GM23338 (cell line): Measurements from ENCODE around the gene MAP1LC3A. TPM values are rescaled to one million over a fixed set of nuclear protein-coding genes. Genes with fewer than 3 reads are reported as not detected.

Experiments
- ATAC-seq: fragments of 200-7000 bp; cut with Tn5 transposase; 3 replicates; pipeline ENCODE4 v1.9.1; 2020
- DNase-seq: peaks from one replicate; pipeline ENCODE4 v3.0.0-alpha.2; 2015; ENCODE audit warnings: low spot score
- H2AFZ ChIP-seq: fragments of 200-600 bp; sonication (generic); 2 replicates; pipeline ENCODE4 v1.8.0; 2016; ENCODE audit warnings: antibody characterized with exemption, mild to moderate bottlenecking, moderate library complexity
- H3F3A ChIP-seq: fragments of 200-600 bp; sonication (generic); replicated peaks from 2 replicates; pipeline ENCODE4 v1.8.0; 2017; ENCODE audit warnings: antibody characterized with exemption, mixed run types, low read depth
- H3K27ac ChIP-seq: fragments of 200-600 bp; sonication (generic); 2 replicates; pipeline ENCODE4 v1.6.1; 2016; ENCODE audit warnings: low read depth
- H3K27me3 ChIP-seq: fragments of 200-600 bp; sonication (generic); 2 replicates; pipeline ENCODE4 v1.8.0; 2016; ENCODE audit warnings: mild to moderate bottlenecking, mixed run types, moderate library complexity; ENCODE audit not compliant: insufficient read depth
- H3K36me3 ChIP-seq: fragments of 200-600 bp; sonication (generic); 2 replicates; pipeline ENCODE4 v1.8.0; 2016; ENCODE audit warnings: mild to moderate bottlenecking; ENCODE audit not compliant: insufficient read depth
- H3K4me1 ChIP-seq: fragments of 200-600 bp; sonication (generic); 2 replicates; pipeline ENCODE4 v1.8.0; 2016; ENCODE audit warnings: mild to moderate bottlenecking, moderate library complexity; ENCODE audit not compliant: insufficient read depth
- H3K4me2 ChIP-seq: fragments of 200-600 bp; sonication (generic); 2 replicates; pipeline ENCODE4 v1.7.1; 2017; ENCODE audit warnings: mixed run types
- H3K4me3 ChIP-seq: fragments of 200-600 bp; sonication (generic); 2 replicates; pipeline ENCODE4 v1.6.1; 2016; ENCODE audit warnings: mixed run types
- H3K79me2 ChIP-seq: fragments of 200-600 bp; sonication (generic); replicated peaks from 2 replicates; pipeline ENCODE4 v1.8.0; 2017; ENCODE audit warnings: mild to moderate bottlenecking; ENCODE audit not compliant: insufficient read depth
- H3K9me2 ChIP-seq: fragments of 200-600 bp; sonication (generic); 2 replicates; pipeline ENCODE4 v1.8.0; 2017; ENCODE audit not compliant: insufficient read depth
- H4K20me1 ChIP-seq: fragments of 200-600 bp; sonication (generic); replicated peaks from 2 replicates; pipeline ENCODE4 v1.8.0; 2017; ENCODE audit warnings: mild to moderate bottlenecking; ENCODE audit not compliant: insufficient read depth
- H3K27ac Mint-ChIP-seq: 2 replicates; pipeline ENCODE4 v1.8.0; 2020; ENCODE audit warnings: inconsistent platforms, mild to moderate bottlenecking, moderate library complexity, mixed read lengths
- H3K27me3 Mint-ChIP-seq: 3 replicates; pipeline ENCODE4 v1.8.0; 2022; ENCODE audit warnings: low read depth, mild to moderate bottlenecking, moderate library complexity, mixed read lengths, inconsistent platforms; ENCODE audit not compliant: insufficient read depth, poor library complexity
- H3K36me3 Mint-ChIP-seq: 3 replicates; pipeline ENCODE4 v1.8.0; 2021; ENCODE audit warnings: low read depth, mild to moderate bottlenecking, inconsistent platforms, moderate library complexity, mixed read lengths
- H3K4me1 Mint-ChIP-seq: 3 replicates; pipeline ENCODE4 v1.8.0; 2020; ENCODE audit warnings: mild to moderate bottlenecking, inconsistent platforms, mixed read lengths
- H3K4me3 Mint-ChIP-seq: 3 replicates; pipeline ENCODE4 v1.8.0; 2021; ENCODE audit warnings: moderate library complexity, mild to moderate bottlenecking, inconsistent platforms, mixed read lengths
- H3K9me3 Mint-ChIP-seq: 3 replicates; pipeline ENCODE4 v1.8.0; 2020; ENCODE audit warnings: moderate library complexity, mild to moderate bottlenecking, inconsistent platforms, mixed read lengths
- CREB1 ChIP-seq: fragments of 250-450 bp; sonication (Bioruptor Pico); IDR thresholded peaks from 2 replicates; pipeline ENCODE4 v1.5.0; 2020; ENCODE audit warnings: low read depth, mild to moderate bottlenecking, moderate library complexity
- CTCF ChIP-seq, 2 experiments: fragments of 200-600 bp in 1 of 2; sonication (generic) in 1 of 2; conservative IDR thresholded peaks; 2 replicates each; pipeline versions ENCODE4 v1.5.1 to v1.6.1; 2016 to 2017; ENCODE audit warnings: antibody characterized with exemption in 2 of 2, low read depth in 2 of 2, mild to moderate bottlenecking in 2 of 2, moderate library complexity in 1 of 2
- EZH2 ChIP-seq: fragments of 200-600 bp; sonication (generic); IDR thresholded peaks from one replicate; pipeline ENCODE4 v1.8.0; 2017; ENCODE audit warnings: antibody characterized with exemption, mild to moderate bottlenecking, low read depth; ENCODE audit not compliant: unreplicated experiment
- NANOG ChIP-seq: IDR thresholded peaks from 2 replicates; pipeline ENCODE4 v1.6.1; 2016; ENCODE audit warnings: antibody characterized with exemption, borderline replicate concordance
- POLR2AphosphoS5 ChIP-seq: IDR thresholded peaks from 2 replicates; pipeline ENCODE4 v1.6.1; 2016; ENCODE audit warnings: antibody characterized with exemption, low read depth
- REST ChIP-seq: IDR thresholded peaks from one replicate; pipeline ENCODE4 v1.6.1; 2018; ENCODE audit warnings: antibody characterized with exemption; ENCODE audit not compliant: unreplicated experiment
- STAT1 ChIP-seq: IDR thresholded peaks from one replicate; pipeline ENCODE4 v1.6.1; 2016; ENCODE audit warnings: antibody characterized with exemption; ENCODE audit not compliant: unreplicated experiment
- ZNF331 ChIP-seq: fragments of 250-450 bp; sonication (Bioruptor Pico); IDR thresholded peaks from 2 replicates; pipeline ENCODE4 v1.5.0; 2020; ENCODE audit warnings: low read depth, mild to moderate bottlenecking, moderate library complexity
- ZNF462 ChIP-seq: fragments of 250-450 bp; sonication (Bioruptor Pico); IDR thresholded peaks from 2 replicates; pipeline ENCODE4 v1.5.0; 2020; ENCODE audit warnings: mild to moderate bottlenecking, moderate library complexity
- polyA plus RNA-seq: library from polyadenylated mRNA; unstranded; fragments of >200 nt; fragmentation: Nextera tagmentation; extraction: Ambion mirVana; gene quantifications from 2 replicates; pipeline ENCODE4 v1.2.1, GENCODE V29; 2016
- total RNA-seq: library from RNA; depleted of rRNA; stranded (reverse); fragments of >200 nt; shearing (Covaris generic); gene quantifications from 2 replicates; pipeline ENCODE4 v1.2.3, GENCODE V29; 2014

The MAP1LC3A gene
- total and polyA plus RNA-seq, 2 experiments from 2014 or later, result 15.2 to 15.9 TPM

- Histone ChIP-seq H3K4me2 (no peak overlapping the region), H3K4me3 (no peak overlapping the region), H3K9me2 (no peaks in the 10 kb centered on the region), H3K36me3 (no peaks in the 10 kb centered on the region), H3K4me1 (no peaks in the 10 kb centered on the region), H2AFZ (no peak overlapping the region), H3K79me2 (no peaks in the 10 kb centered on the region), H3K27ac (no peak overlapping the region), H3K27me3 (no peaks in the 10 kb centered on the region), H4K20me1 (no peaks in the 10 kb centered on the region; the same call in 1 of the 2 replicates), H3F3A (no peaks in the 10 kb centered on the region)
- TF ChIP-seq POLR2AphosphoS5 (no peak), CTCF (conservative IDR thresholded peaks at IDR 0.05; ENCODE audit: low read depth in 2 of 2) (no peak), EZH2 (no peak), STAT1 (no peak), REST (no peak), ZNF331 (CRISPR knock-in tag) (no peak)
- H3K4me1 Mint-ChIP-seq, result no peaks in the 10 kb centered on the region
- H3K27ac Mint-ChIP-seq, result no peak overlapping the region
- H3K4me3 Mint-ChIP-seq, result no peak overlapping the region
- peaks cover 4% of the 10 kb centered on the region for H3K27me3 Mint-ChIP-seq
- H3K9me3 Mint-ChIP-seq, result no peaks in the 10 kb centered on the region
- ATAC-seq (no peak), DNase-seq (no peak)
- H3K36me3 Mint-ChIP-seq, result peaks cover 4% of the 10 kb centered on the region
These were observed 28.1 kb downstream of the MAP1LC3A start for GRCh38 chr20:34586488-34587163.

- Histone ChIP-seq H3K4me1 (no peaks in the 10 kb centered on the region), H4K20me1 (no peaks in the 10 kb centered on the region), H3K27ac (no peak overlapping the region), H3K4me3 (no peak overlapping the region), H2AFZ (no peak overlapping the region), H3K27me3 (no peaks in the 10 kb centered on the region), H3K36me3 (no peaks in the 10 kb centered on the region), H3K79me2 (no peaks in the 10 kb centered on the region), H3K4me2 (no peak overlapping the region), H3F3A (no peaks in the 10 kb centered on the region), H3K9me2 (no peaks in the 10 kb centered on the region)
- Mint-ChIP-seq H3K36me3 (no peaks in the 10 kb centered on the region), H3K27me3 (no peaks in the 10 kb centered on the region), H3K4me3 (no peak overlapping the region), H3K4me1 (no peaks in the 10 kb centered on the region), H3K9me3 (no peaks in the 10 kb centered on the region), H3K27ac (no peak overlapping the region)
- ATAC-seq (no peak), DNase-seq (no peak)
- TF ChIP-seq ZNF462 (CRISPR knock-in tag), result no peak
- TF ChIP-seq CREB1 (CRISPR knock-in tag), result no peak
- TF ChIP-seq NANOG, result no peak
These were observed 37.1 kb downstream of the MAP1LC3A start for GRCh38 chr20:34595377-34596184.
